NCI-H345 treated with DMSO at 0.1 percent for 48 hours (cell line): Measurements from ENCODE around the gene C1orf159.
"Not testable (repeated sequence)": the region's sequence is repeated elsewhere in the genome, so short reads cannot be mapped to it uniquely, and the experiment has no call there.

ENCODE experiments used
- DNase-seq: peaks from one replicate; lab custom pipeline; 2025; ENCODE audit not compliant: unreplicated experiment; lab: John Stamatoyannopoulos, UW

The C1orf159 gene

DNA sequence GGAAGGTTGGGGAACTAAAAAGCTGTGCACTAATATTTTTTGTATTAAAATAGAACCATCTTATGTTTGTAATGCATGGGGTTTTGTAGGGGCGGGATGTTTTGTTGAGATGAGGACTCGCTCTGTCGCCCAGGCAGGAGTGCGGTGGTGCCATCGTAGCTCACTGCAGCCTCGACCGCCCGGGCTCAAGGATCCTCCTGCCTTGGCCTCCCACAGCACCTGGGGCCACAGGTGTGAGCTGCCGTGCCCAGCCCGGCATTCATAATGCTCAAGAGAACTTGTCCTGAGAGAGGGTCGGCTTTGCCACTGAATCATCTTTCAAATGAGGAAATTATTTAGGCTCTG, 3.0 kb upstream of the C1orf159 start:
- DNase-seq, result no peak

DNA sequence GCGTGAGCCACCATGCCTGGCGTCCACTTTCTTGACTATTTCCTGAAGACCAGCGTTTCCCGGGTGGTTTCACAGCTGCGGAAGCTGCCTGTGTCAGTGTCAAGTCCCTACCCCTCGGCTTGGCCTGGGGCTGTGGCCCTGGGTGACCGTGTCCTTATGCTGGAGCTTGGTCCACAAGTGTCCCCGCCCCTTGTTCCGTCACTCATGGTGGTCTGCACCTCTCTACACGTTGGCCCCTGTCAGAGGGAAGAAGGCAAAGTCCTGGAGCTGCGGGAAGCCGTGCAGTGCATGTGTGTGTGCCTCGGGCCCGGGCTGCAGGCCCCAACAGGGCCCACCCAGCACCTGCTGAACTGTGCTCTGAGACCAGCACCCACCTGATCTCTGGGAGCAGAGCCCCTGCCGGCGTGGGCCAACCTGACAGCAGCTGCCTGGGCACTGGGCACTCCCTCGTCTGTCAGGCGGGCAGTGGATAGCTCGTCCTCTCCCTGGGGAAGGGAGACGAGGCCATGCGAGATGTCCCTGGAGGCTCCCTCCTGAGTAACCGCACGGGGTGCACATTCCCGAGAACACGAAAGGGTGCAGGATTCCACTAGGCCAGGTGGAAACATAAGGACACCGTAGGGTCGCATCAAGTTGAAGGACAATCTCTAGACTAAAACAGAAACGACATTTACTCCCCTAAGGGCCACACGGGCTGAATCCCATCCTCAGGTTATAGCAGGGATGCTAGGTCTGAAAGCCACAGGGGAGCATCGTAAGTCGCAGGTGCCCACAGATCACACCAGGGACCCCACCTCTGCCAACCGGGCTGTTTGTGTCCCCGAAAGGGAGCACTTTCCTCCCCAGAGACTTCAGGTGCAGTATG, 2.4 kb upstream of the C1orf159 start:
- DNase-seq, result no peak

DNA sequence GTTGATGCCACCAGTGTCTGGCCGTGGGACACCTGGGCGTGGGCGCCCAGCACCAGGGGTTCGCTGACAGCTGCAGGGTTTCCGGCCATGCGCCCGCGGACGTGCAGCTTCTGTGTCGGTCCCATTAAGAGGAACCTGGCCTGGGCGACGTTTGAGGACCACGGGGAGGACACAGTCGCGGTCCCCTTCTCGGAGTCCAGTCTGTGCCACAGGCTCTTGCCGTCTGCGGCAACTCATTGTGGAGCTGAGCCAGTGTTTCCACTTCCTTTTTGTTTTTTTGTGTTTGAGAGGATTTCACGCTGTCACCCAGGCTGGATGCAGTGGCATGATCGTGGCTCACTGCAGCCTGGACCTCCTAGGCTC, 1.6 kb upstream of the C1orf159 start:
- no peak for DNase-seq

DNA sequence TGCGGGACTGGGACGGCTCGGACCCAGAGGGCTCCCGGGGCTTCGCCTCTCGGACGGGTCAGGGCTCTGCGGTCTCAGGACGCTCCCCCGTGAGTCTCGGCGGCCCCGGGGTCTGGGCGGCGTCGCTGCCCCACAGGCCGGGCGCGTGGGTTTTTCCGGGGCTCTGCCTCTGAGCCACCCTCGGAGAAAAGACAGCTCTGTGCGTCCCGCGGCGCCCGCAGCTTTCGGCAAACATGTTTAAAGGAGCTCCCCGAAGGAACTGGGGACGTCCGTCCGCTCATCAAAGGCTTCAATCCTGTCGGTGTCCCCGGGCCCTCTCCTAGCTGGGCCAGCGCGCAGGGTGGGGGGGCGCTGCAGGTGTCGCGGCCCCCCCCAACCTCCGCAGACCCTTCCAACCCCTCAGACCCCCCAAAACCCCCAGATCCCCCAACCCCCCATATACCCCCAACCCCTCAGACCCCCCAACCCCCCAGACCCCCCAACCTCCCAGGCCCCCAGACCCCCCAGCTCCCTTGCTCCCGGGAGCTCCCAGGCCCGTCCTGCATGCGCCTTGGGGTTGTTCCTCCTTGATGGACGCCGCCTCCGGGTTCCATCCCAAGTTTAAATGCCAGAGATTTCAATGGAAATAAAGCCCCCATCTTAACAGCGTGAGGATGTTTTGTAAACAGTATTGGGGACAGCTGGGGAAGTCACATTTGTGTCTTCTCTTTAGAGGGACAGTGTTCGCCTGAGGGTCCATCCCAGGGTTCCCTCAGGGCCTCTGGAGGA, 996 bp upstream of the C1orf159 start:
- no peak for DNase-seq

DNA sequence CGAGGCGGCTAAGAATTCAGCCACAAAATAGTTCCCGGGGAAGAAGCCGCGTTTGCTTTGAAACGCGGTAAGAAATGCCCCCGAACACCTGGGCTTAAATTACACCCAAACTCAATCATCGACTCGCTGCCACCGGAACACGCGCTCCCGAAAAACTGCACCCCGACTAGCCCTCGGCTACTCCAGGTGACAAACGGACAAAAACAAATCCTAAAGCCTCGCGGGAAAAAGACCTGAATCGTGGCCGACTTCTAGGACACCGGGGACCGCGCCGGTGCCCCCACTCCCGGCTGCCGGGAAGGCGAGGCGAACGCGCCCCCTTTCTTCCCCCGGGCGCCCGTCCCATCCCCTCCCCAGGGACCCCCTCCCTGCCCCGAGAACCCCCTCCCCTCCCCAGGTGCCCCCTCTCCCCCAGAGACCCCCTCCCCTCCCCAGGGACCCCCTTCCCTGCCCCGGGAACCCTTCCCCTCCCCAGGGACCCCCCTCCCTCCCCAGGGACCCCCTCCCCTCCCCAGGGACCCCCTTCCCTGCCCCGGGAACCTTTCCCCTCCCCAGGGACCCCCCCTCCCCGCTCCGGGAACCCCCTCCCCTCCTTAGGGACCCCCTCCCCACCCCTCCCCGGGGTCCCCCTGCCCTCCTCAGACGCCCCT, 628 bp downstream of the C1orf159 start:
- DNase-seq, result no peak

DNA sequence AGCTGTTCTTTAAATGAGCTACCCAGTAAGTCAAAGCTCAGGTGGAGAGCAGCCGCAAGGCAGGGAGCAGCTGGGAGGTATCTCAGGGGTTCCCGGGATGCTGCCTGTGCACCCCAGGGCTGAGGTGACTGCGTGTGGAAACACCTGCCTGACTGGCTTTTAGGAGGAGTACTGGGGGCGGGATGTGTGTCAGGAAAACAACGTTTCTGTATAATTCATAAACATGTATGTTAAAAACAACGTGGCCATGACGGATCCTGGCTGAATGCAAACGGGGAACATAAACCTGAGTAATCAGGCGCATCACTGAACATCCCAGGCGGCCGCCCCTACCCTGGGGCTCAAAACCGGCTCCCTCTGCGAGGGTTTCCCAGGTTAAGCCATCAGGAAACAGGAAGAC, 1.5 kb downstream of the C1orf159 start:
- DNase-seq, result no peak

DNA sequence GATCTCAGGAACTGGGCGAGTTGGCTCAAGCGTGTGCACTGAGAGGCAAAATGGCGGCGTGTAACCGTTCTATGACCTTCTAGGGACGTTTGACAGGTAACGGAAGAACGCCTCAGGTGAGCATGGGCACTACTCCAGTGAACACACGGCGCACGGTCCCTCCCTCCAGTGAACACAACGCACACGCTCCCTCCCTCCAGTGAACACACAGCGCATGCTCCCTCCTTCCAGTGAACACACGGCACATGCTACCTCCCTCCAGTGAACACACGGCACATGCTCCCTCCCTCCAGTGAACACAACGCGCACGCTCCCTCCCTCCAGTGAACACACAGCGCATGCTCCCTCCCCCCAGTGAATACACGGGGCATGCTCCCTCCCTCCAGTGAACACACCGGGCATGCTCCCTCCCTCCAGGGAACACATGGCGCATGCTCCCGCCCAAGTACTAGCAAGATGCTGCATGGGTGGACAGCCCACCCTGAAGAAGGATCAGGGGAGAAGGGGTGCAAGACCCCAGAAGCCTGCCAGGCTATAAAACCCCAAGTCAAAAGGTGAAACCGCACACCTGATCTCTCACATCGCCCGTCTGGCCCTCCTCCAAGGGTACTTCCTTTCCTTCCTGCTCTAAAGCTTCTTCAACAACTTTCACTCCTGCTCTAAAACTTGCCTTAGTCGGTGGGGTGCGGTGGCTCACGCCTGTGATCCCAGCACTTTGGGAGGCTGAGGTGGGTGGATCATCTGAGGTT, 3.5 kb downstream of the C1orf159 start:
- DNase-seq, result no peak

DNA sequence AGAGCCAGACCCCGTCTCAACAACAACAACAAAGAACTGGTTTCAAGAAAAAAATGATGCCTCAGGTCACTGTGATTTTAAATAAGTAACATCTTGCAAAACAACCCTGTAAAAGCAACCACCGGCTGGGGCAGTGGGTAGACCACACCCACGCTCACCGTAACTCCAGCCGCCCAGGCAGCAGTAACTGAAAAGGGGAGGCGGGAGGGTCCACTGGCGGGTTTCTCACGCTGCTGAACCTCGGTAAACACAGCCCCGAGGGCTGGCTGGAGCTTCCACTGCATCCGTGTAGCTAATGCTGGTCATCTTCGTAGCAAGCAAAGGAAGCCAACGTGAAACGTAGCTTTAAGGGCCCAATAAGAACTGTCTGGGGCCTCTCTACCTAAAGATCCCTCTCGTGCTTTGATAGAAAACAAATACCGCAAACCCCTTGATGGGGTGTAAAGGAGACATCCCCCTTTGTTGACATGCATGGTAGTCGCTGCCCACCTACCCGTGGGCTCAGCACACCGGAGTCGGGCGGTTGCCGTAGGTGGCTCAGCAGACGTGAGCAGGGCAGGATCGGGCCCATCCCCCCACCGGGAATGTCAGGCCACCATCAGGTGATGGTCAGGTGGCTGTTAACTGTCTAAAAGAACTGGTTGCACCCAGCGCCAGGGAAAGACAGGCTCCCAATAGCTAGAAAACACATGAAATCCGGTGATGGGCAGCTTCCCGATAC, 4.2 kb downstream of the C1orf159 start:
- no peak for DNase-seq

DNA sequence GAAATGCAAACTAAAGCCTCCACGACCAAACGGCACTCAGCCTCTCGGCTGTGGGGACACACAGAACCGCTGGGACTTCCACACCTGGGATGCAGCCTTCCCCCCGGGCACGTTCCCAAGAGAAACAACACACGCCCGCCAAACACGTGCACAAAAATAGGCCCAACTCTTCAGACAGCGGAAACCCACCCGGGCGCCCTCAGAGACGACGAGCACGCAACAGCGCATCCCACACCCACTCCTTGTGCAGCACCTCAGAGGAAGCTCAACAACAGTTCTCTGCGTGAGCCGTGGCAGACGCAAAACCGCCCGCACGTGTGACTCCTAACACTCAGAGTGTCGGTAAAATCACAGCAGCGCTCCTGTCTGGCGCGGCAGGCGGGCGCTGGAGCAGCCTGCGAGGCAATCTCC, 5.3 kb downstream of the C1orf159 start:
- DNase-seq, result no peak

DNA sequence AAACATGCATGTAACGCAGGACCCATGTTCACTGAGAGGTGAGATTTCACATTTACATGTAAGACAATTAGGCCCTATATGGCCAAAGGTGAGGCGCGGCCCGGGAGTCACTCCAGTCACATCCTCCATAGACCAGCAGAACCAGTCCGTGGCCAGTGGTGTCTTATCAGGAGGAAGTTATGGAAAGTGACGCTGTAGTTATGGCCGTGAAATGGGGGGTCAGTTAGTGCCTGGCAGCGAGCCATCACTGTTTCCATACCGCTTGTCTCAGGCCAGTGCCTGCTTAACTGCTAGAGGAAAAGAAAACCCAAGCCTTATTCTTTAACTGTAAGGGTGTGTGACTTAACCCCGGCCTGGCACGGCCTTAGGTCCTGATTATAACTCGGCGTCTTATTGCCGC, 6.1 kb downstream of the C1orf159 start:
- DNase-seq, result no peak

DNA sequence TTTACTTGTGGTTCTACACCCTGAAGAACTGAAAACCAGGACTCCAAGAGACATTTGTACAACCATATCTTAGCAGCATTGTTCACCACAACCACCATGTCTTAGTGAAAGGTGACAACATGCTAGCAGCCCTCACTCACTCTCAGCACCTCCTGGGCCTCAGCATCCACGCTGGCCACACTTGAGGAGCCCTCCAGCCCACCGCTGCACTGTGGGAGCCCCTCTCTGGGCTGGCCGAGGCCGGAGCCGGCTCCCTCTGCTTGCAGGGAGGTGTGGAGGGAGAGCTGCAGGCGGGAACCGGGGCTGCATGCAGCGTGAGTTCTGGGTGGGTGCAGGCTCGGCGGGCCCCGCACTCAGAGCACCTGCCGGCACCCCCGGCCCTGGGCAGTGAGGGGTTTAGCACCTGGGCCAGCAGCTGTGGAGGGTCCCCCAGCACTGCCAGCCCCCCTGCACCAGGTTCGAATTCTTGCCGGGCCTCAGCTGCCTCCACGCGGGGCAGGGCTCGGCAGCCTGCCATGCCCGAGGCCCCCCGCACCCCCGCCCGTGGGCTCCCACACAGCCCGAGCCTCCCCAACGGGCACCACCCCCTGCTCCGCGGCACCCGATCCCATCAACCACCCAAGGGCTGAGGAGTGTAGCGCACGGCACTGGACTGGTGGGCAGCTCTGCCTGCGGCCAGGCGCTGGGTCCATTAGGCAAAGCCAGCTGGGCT, 9.2 kb downstream of the C1orf159 start:
- DNase-seq, result no peak

DNA sequence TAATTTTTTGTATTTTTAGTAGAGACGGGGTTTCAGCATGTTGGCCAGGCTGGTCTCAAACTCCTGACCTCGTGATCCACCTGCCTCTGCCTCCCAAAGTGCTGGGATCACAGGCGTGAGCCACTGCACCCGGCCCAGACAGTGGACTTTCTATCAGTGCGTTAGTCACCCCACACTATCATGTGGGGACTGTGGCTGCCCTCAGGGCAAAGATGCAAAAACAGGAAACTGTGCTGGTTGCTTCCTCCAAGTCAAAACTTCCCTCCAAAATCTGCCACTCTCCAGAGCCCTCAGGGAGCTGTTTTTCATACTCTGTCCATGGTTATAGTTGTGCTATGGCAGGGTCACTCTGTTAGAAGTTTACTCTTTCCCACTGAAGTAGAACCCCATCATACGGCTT, 11.7 kb downstream of the C1orf159 start:
- not testable (repeated sequence) for DNase-seq

DNA sequence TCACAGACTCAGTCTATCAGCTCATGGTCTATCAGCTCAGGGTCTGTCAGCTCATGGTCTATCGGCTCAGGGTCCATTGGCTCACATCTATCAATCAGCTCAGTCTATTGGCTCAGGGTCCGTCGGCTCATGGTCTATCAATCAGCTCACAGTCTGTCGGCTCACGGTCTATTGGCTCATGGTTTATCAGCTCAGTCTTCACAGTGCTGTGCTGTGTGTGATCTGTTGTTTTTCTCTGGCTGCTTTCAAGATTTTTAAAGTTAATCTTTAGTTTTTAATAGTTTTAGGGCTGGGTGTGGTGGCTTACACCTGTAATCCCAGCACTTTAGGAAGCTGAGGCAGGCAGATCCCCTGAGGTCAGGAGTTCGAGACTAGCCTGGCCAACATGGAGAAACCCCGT, 14.4 kb downstream of the C1orf159 start:
- DNase-seq, result no peak

DNA sequence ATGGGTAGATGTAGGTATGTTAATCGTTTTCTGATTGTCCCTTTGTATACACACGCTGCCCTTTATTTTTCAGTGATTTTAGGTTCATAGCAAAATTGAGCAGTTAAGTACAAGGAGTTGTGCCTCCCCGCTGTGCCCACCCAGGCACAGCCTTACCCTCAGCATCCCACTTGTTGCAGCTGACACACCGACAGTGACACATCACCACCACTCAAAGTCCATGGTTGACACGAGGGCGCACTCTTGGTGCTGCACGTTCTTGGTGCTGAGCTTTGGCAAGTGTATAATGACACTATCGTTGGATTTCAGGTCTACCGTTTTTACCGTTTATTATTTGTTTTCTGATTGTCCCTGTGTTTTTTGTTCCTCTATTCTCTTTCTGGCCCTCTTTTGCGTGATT, 15.6 kb downstream of the C1orf159 start:
- no peak for DNase-seq

DNA sequence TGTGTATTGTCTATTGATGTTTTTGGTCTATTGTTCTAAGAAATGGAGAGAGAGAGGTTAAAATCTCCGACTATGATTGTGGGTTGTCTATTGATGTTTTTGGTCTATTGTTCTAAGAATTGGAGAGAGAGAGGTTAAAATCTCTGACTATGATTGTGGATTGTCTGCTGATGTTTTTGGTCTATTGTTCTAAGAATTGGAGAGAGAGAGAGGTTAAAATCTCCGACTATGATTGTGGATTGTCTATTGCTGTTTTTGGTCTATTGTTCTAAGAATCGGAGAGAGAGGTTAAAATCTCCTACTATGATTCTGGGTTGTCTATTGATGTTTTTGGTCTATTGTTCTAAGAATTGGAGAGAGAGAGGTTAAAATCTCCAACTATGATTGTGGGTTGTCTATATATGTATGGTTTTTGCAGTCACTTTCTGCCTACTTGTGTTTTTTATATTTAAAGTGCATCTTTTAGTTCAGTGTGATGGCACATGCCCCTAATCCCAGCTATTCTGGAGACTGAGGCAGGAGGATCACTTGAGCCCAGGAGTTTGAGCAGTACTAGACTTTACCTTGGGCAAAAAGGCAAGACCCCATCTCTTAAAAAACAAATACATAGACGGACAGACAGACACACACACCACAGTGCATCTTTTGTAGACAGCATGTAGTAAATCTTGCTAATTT, 16.2 kb downstream of the C1orf159 start:
- DNase-seq, result no peak

DNA sequence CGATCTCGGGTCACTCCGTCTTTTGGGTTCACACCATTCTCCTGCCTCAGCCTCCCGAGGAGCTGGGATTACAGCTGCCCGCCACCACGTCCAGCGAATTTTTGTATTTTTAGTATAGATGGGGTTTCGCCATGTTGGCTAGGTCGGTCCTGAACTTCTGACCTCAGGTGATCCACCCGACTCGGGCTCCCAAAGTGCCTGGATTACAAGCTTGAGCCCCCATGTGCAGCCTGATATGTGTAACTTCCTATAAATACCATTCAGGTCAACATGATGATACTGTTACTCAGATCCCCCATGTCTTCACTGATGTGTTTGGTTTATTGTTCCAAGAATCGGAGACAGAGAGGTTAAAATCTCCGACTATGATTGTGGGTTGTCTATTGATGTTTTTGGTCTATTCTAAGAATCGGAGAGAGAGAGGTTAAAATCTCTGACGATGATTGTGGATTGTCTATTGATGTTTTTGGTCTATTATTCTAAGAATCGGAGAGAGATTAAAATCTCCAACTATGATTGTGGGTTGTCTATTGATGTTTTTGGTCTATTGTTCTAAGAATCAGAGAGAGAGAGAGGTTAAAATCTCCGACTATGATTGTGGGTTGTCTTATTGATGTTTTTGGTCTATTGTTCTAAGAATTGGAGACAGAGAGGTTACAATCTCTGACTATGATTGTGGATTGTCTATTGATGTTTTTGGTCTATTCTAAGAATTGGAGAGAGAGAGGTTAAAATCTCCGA, 17.0 kb downstream of the C1orf159 start:
- no peak for DNase-seq

DNA sequence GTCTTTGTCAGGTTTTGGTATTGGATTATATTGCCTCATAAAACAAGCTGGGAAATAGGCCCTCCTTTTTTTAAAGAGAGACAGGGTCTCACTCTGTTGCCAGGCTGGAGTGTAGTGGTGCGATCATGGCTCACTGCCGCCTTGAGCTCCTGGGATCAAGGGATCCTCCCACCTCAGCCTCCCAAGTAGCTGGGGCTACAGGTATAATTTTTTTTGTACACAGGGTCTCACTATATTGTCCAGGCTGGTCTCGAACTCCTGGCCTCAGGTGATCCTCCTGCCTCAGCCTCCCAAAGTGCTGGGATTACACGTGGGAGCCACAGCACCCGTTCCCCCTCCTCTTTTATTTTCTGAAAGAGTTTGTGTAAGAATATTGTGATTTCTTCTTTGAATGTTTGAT, 19.8 kb downstream of the C1orf159 start:
- not testable (repeated sequence) for DNase-seq

DNA sequence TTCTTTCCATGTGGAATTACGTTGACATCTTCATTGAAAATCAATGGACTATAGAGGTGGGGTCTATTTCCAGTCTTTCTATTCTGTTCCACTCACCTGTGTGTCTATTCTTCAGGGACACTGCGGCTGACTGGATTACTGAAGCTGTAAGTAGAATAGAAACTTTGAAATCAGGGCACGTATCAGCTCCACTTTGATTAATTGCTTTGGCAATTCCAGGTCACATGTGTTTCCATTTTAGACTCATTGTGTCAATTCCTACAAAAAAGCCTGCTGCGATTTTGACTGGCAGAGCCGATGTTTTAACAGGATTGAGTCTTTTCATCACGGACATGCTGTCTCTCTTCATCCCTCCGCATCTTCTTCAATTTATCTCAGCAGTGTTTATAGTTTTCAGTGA, 20.9 kb downstream of the C1orf159 start:
- no peak for DNase-seq

DNA sequence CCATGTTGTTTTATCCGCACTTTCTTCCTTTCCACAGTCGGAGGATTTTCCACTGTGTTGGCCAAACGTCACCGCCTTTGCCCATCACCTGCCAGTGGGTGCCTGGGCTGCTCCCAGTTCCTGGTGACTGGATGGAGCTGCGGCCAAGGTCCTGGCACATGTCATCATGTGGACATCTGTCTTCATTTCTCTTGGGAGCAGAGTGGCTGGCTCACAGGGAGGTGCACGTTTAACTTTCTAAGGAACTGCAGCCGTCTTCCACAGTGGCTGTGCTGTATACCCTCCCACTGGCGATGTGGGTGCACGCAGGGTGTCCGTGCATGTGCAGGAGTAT, 22.3 kb downstream of the C1orf159 start:
- no peak for DNase-seq
